Body of pancreas (tissue), 4 donors: Measurements from ENCODE around the gene BCL11B. TPM values are rescaled to one million over a fixed set of nuclear protein-coding genes. Genes with fewer than 3 reads are reported as not detected.

ENCODE experiments used
- ATAC-seq: fragments of 150-250 bp; one replicate; pipeline ENCODE4 v1.9.1; 2016
- DNase-seq, 4 donors: peaks; one replicate each; pipeline ENCODE4 v3.0.0-alpha.2; 2019
- H3K27ac ChIP-seq, 4 donors: fragments of 200-600 bp; sonication (generic); 1 replicate in 3 of 4; 2 replicates in 1 of 4; pipeline versions ENCODE4 v1.5.1 to v1.6.1; 2016 to 2019; ENCODE audit warnings: mild to moderate bottlenecking in 1 of 4, mixed read lengths in 1 of 4, moderate library complexity in 1 of 4
- H3K27me3 ChIP-seq, 2 donors: fragments of 200-600 bp; sonication (generic); one replicate each; pipeline ENCODE4 v1.6.0; 2016; ENCODE audit warnings: mild to moderate bottlenecking in 1 of 2
- H3K36me3 ChIP-seq, 2 donors: fragments of 200-600 bp; sonication (generic); replicated peaks in 1 of 2; 2 replicates each; pipeline ENCODE4 v1.5.1; 2016; ENCODE audit warnings: low read depth in 2 of 2; ENCODE audit not compliant: insufficient read depth in 1 of 2
- H3K4me1 ChIP-seq: fragments of 200-600 bp; sonication (generic); one replicate; pipeline ENCODE4 v1.6.0; 2016
- H3K4me3 ChIP-seq, 2 donors: fragments of 200-600 bp; sonication (generic); 1 replicate in 1 of 2; 2 replicates in 1 of 2; pipeline ENCODE4 v1.5.1; 2016 to 2019
- H3K9me3 ChIP-seq, 3 donors: fragments of 200-600 bp; sonication (generic); 1 replicate in 2 of 3; 2 replicates in 1 of 3; pipeline ENCODE4 v1.5.1; 2016
- POLR2A ChIP-seq, 3 donors: fragments of 450-650 bp; IDR thresholded peaks; one replicate each; pipeline ENCODE4 v1.6.1; 2016; ENCODE audit warnings: antibody characterized with exemption in 3 of 3, mild to moderate bottlenecking in 2 of 3
- WGBS, 2 donors: methylation state at CpG; one replicate each; pipeline ENCODE4 v1.1.5; 2017; 5-methylcytosine and 5-hydroxymethylcytosine counted together
- intact Hi-C: fragments of 100-400 bp; cut with DNase I; formaldehyde crosslinking; loops from one replicate; pipeline ENCODE4 v1.15.1; 2023
- total RNA-seq, 2 donors: library from RNA; depleted of rRNA; stranded (reverse); fragments of >200 nt; gene quantifications; one replicate each; pipeline ENCODE4 v1.1.0, GENCODE V29; 2016
- TF ChIP-seq, protein P1 (sequence below), 7 experiments: fragments of 450-650 bp in 4 of 7; fragments of 200-600 bp in 3 of 7; sonication (generic) in 3 of 7; IDR thresholded peaks; one replicate each; pipeline ENCODE4 v1.5.1; 2016 to 2019; ENCODE audit warnings: antibody characterized with exemption in 7 of 7

The BCL11B gene
- total RNA-seq, 2 donors from 2014 or later = 0.78 TPM; not detected in 1

GRCh38 chr14:99205086-99205688, 66.8 kb downstream of the BCL11B start:
- H3K27ac ChIP-seq = no peak overlapping the region
- ATAC-seq = no peak
- H3K36me3 ChIP-seq = no peaks in the 10 kb centered on the region
- TF ChIP-seq, protein P1, sequence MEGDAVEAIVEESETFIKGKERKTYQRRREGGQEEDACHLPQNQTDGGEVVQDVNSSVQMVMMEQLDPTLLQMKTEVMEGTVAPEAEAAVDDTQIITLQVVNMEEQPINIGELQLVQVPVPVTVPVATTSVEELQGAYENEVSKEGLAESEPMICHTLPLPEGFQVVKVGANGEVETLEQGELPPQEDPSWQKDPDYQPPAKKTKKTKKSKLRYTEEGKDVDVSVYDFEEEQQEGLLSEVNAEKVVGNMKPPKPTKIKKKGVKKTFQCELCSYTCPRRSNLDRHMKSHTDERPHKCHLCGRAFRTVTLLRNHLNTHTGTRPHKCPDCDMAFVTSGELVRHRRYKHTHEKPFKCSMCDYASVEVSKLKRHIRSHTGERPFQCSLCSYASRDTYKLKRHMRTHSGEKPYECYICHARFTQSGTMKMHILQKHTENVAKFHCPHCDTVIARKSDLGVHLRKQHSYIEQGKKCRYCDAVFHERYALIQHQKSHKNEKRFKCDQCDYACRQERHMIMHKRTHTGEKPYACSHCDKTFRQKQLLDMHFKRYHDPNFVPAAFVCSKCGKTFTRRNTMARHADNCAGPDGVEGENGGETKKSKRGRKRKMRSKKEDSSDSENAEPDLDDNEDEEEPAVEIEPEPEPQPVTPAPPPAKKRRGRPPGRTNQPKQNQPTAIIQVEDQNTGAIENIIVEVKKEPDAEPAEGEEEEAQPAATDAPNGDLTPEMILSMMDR (IDR thresholded peaks at IDR 0.05) = no peak
- H3K9me3 ChIP-seq = no peaks in the 10 kb centered on the region
- no peak overlapping the region for H3K4me3 ChIP-seq
- intact Hi-C loops = no loop called here
- 83 to 86% methylated on average over 17 of the region's 17 CpGs for WGBS, 2 donors
- H3K4me1 ChIP-seq = no peaks in the 10 kb centered on the region
- H3K27me3 ChIP-seq = no peaks in the 10 kb centered on the region
- DNase-seq = no peak

- no peaks in the 10 kb centered on the region for H3K27me3 ChIP-seq
- no peaks in the 10 kb centered on the region for H3K36me3 ChIP-seq
- H3K4me3 ChIP-seq = no peak overlapping the region
- no peak for ATAC-seq
- H3K4me1 ChIP-seq = no peaks in the 10 kb centered on the region
- TF ChIP-seq POLR2A (IDR thresholded peaks at IDR 0.05) = no peak
- TF ChIP-seq, protein P1 (IDR thresholded peaks at IDR 0.05) = no peak
- intact Hi-C loops = no loop called here
- WGBS, 2 donors = 88 to 94% methylated on average over 6 to 8 of the region's 8 CpGs
- DNase-seq = no peak
- no peaks in the 10 kb centered on the region for H3K9me3 ChIP-seq
- no peak overlapping the region for H3K27ac ChIP-seq
Observed at GRCh38 chr14:99203801-99204200, 68.2 kb downstream of the BCL11B start.

- no peaks in the 10 kb centered on the region for H3K36me3 ChIP-seq
- WGBS, 2 donors = 74 to 75% methylated on average over 6 of the region's 6 CpGs
- H3K27ac ChIP-seq = no peak overlapping the region
- intact Hi-C loops = no loop called here
- TF ChIP-seq, protein P1 (IDR thresholded peaks at IDR 0.05) = no peak
- no peak for TF ChIP-seq POLR2A (IDR thresholded peaks at IDR 0.05)
- H3K4me3 ChIP-seq = no peak overlapping the region
- DNase-seq (no peak), ATAC-seq (no peak)
- H3K4me1 ChIP-seq = no peaks in the 10 kb centered on the region
- no peaks in the 10 kb centered on the region for H3K9me3 ChIP-seq
- no peaks in the 10 kb centered on the region for H3K27me3 ChIP-seq
Observed at GRCh38 chr14:99203080-99203479, 68.9 kb downstream of the BCL11B start.

DNA sequence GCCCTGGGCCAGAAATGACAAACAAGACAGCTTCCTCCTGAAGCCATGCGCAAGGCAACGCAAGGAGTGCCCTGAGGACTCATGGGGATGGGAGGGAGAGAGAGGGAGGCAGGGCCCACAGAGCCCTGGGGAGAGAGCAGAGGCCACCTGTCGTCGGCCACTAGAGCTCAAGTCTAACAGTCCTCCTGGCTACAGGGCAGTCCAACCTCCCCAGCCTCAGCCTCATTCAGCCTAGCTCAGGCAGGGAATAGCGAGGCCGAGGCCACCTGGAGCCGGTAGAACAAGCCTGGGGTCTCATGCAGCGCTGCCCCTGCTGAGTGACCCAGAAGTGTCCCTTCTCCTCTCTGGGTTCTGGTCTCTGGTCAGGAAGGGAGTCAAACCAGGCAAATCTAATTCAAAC, 69.5 kb downstream of the BCL11B start:
- intact Hi-C loops = no loop called here
- Histone ChIP-seq H3K4me3 (no peak overlapping the region), H3K36me3 (no peaks in the 10 kb centered on the region), H3K9me3 (no peaks in the 10 kb centered on the region), H3K27ac (no peak overlapping the region), H3K4me1 (no peaks in the 10 kb centered on the region), H3K27me3 (no peaks in the 10 kb centered on the region)
- no peak for DNase-seq
- no peak for ATAC-seq
- TF ChIP-seq, protein P1 (IDR thresholded peaks at IDR 0.05) = no peak
- no peak for TF ChIP-seq POLR2A (IDR thresholded peaks at IDR 0.05)
- 83 to 87% methylated on average over 6 to 8 of the region's 8 CpGs for WGBS, 2 donors

DNA sequence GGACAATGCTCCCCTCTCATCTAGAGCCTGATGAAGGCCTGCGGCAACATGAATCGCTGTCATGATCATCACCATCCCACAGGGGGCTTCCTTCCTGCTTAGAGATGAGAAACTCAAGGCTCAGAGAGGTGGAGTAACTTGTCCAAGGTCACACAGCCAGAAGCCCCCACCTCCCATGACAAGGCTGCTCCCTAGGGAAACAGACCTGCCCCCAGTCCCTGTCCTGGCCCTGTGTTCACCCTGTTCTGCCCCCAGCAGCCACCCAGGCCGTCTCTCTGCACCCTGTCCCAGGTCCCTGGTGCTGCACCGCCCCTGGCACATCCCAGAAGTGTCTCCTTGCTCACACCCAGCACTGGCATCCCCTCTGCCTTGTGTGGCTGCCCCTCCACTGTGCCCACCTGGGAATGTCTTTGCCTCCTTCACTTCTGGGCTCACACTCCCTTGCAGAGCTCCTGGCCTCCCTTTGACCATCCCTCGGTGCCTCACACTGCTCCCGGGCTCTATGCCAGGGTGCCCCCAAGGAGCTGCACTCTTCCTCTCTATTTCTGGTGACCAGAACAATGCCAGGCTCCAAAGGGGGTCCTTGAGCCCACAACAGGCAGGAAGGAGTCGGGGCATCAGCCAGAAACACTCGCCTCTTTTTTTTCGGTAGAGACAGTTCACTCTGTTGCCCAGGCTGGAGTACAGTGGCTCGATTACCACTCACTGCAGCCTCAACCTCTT, 70.5 kb downstream of the BCL11B start:
- DNase-seq (no peak), ATAC-seq (no peak)
- no peaks in the 10 kb centered on the region for H3K9me3 ChIP-seq
- no peak overlapping the region for H3K27ac ChIP-seq
- intact Hi-C loops = no loop called here
- no peaks in the 10 kb centered on the region for H3K36me3 ChIP-seq
- WGBS, 2 donors = 68 to 72% methylated on average over 10 of the region's 10 CpGs
- TF ChIP-seq POLR2A (IDR thresholded peaks at IDR 0.05) = no peak
- TF ChIP-seq, protein P1 (IDR thresholded peaks at IDR 0.05) = no peak
- no peaks in the 10 kb centered on the region for H3K4me1 ChIP-seq
- H3K27me3 ChIP-seq = no peaks in the 10 kb centered on the region
- no peak overlapping the region for H3K4me3 ChIP-seq
